Measurements from ENCODE around the gene HDAC4. TPM values are rescaled to one million over a fixed set of nuclear protein-coding genes. Genes with fewer than 3 reads are reported as not detected.

HDAC4 gene
- total and polyA plus RNA-seq, 12 donors, result 3.7 to 40.0 (median 25.5) TPM

DNA sequence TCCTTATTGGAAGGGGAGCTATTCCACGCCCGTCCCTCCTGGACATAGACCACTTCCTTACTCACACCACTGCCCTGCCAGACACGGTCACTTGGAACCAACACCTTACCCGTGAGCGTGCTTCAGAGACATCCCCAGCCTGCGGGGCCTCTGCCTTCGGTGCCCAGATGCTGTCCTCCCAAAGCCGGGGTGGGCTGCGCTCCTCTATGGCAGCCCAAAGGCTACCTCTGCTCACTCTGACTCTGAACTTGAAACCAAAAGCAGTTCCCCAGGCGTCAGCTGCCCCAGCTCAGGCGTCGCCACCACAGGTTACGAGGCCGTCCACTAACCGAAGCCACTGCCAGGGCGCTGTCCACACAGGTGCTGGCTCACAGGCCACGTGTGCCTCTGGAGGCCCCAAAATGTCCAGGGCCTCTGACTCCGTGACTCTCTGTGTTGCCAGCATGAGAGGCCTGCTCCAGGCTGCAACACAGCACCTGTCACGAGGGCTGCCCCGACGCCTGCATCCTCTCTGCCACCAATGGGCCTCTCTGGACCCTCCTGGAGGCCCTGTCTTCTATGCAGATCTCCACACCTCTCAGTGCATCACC is 23.8 kb downstream of the HDAC4 start:
- Histone ChIP-seq H3K36me3 (peaks cover 0 to 9% (median 0%) of the 10 kb centered on the region in 9 donors), H3K4me1 (peaks cover 0 to 49% (median 18%) of the 10 kb centered on the region in 9 donors), H3K27ac (no peak overlapping the region), H3K4me3 (no peak overlapping the region), H3K27me3 (no peaks in the 10 kb centered on the region), H3K9me3 (no peaks in the 10 kb centered on the region)
- intact Hi-C loops (cut with DNase I), result no loop called here
- ATAC-seq (no peak), DNase-seq (no peak)
- TF ChIP-seq, protein P1, sequence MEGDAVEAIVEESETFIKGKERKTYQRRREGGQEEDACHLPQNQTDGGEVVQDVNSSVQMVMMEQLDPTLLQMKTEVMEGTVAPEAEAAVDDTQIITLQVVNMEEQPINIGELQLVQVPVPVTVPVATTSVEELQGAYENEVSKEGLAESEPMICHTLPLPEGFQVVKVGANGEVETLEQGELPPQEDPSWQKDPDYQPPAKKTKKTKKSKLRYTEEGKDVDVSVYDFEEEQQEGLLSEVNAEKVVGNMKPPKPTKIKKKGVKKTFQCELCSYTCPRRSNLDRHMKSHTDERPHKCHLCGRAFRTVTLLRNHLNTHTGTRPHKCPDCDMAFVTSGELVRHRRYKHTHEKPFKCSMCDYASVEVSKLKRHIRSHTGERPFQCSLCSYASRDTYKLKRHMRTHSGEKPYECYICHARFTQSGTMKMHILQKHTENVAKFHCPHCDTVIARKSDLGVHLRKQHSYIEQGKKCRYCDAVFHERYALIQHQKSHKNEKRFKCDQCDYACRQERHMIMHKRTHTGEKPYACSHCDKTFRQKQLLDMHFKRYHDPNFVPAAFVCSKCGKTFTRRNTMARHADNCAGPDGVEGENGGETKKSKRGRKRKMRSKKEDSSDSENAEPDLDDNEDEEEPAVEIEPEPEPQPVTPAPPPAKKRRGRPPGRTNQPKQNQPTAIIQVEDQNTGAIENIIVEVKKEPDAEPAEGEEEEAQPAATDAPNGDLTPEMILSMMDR (IDR thresholded peaks at IDR 0.05), result no peak
- 95% methylated on average over 21 of the region's 21 CpGs for WGBS, 2 donors

DNA sequence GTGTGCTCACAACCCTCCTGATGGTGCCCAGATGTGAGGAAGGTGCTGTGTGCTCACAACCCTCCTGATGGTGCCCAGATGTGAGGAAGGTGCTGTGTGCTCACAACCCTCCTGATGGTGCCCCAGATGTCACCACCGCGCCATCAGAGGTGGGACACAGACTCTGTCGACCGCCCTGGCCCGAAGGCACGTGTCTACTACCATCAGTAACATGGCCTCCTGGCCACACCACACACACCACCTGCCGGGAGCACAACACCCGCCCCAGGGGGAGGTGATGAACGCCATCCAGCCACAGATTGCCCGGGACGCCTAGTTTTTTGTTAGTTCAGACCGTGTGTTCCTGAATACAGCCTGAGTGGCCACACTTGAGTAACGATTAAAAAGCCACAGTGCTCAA is 24.5 kb downstream of the HDAC4 start:
- no peak for ATAC-seq
- Histone ChIP-seq H3K4me1 (peaks cover 0 to 42% (median 18%) of the 10 kb centered on the region in 9 donors), H3K27me3 (no peaks in the 10 kb centered on the region), H3K4me3 (no peak overlapping the region), H3K27ac (no peak overlapping the region), H3K9me3 (no peaks in the 10 kb centered on the region), H3K36me3 (peaks cover 0 to 9% (median 0%) of the 10 kb centered on the region in 9 donors)
- intact Hi-C loops (cut with DNase I), result no loop called here
- TF ChIP-seq, protein P1 (IDR thresholded peaks at IDR 0.05), result no peak
- WGBS, 2 donors, result 96% methylated on average over 13 of the region's 13 CpGs
- no peak for DNase-seq

DNA sequence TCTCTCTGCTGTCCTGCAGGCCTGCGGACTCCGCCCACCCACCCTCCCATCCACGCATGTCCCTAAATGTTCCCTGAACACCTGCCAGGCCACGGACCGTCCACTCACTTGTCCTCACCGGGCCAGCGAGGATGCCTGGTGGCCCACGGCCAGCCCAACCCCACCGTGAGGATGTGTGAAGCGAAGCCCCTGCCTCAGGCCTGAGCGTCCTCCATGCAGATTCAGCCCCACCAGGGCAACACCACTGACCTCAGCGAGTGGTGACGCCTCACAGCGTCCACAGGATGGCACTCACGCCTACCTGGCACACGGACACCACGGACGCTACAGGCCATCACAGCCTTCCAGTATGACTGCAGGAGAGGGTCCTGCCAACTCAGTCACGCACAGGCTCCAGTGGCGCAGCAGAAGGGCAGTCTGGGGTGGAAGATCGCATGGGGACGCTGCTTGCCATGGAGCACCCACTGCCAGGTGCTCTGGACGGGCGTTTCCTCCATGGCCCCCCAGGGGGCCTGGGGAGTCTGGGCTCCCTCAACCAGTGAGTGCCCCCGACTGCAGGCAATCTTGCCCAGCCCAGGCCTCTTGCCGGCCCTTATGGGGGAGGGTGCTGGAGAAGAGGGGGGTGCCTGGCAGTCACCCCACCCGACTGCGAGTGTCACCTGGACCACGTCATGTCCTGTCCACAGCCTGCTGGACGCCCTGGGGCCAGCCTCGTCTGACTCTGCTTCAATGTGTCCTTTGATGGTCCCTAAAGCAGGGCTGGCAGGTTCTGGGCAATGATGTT is 25.4 kb downstream of the HDAC4 start:
- H3K36me3 ChIP-seq, result peaks cover 0 to 9% (median 0%) of the 10 kb centered on the region in 9 donors
- intact Hi-C loops (cut with DNase I), result no loop called here
- ATAC-seq, result peak; percentile 20 to 78 (median 70)
- TF ChIP-seq, protein P1 (IDR thresholded peaks at IDR 0.05), result peak in 5 of 9 donors; percentile 14 to 38 (median 35)
- H3K9me3 ChIP-seq, result no peaks in the 10 kb centered on the region
- peaks cover 0 to 34% (median 11%) of the 10 kb centered on the region in 9 donors for H3K4me1 ChIP-seq
- no peak for DNase-seq
- H3K27ac ChIP-seq, result no peak overlapping the region
- H3K4me3 ChIP-seq, result no peak overlapping the region
- no peaks in the 10 kb centered on the region for H3K27me3 ChIP-seq
- 71 to 80% methylated on average over 31 of the region's 31 CpGs for WGBS, 2 donors

DNA sequence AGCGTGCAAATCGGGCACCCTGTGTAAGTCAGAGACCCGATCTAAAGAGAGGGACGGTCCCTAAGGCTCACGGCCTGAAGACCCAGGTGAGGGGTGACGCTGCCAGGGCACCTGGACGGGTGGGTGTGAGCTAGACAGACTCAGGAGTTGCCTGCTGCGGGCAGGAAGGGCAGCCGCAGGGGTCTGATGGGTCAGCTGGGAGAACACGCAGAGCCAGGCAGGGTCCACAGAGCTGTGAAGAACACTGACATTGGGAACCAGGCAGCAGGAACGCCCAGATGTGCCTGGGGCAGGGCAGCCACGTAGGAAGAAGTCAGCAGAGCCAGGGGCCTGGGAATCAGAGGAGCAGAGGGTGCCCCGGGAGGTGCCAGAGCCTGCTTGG is 25.9 kb downstream of the HDAC4 start:
- Histone ChIP-seq H3K4me1 (peaks cover 0 to 30% (median 11%) of the 10 kb centered on the region in 9 donors), H3K27me3 (no peaks in the 10 kb centered on the region), H3K27ac (peak overlapping the region in 1 of 10 donors; percentile 9), H3K9me3 (no peaks in the 10 kb centered on the region), H3K4me3 (no peak overlapping the region), H3K36me3 (peaks cover 0 to 11% (median 0%) of the 10 kb centered on the region in 9 donors)
- TF ChIP-seq, protein P1 (IDR thresholded peaks at IDR 0.05), result no peak
- intact Hi-C loops (cut with DNase I), result no loop called here
- 87 to 95% methylated on average over 13 of the region's 13 CpGs for WGBS, 2 donors
- peak in 2 of 8 donors; percentile 7 to 12 for ATAC-seq
- no peak for DNase-seq
